WTC11 (cell line): ENCODE measurements around the gene RNF145. TPM values are rescaled to one million over a fixed set of nuclear protein-coding genes. Genes with fewer than 3 reads are reported as not detected.

ENCODE experiments used
- ATAC-seq: fragments of 200-7000 bp; cut with Tn5 transposase; 2 replicates; pipeline ENCODE4 v1.10.0; 2021; ENCODE audit warnings: mild to moderate bottlenecking, moderate library complexity
- CTCF ChIA-PET: fragments of 300-600 bp; sonication (Branson Sonifier 250); formaldehyde crosslinking; loops from one replicate; lab custom pipeline; 2021; ENCODE audit warnings: antibody characterized with exemption; lab: Charles Lee
- POLR2A ChIA-PET: fragments of 350-600 bp; sonication (Branson Sonifier 250); formaldehyde crosslinking; loops from one replicate; lab custom pipeline; 2021; ENCODE audit warnings: antibody characterized with exemption; lab: Charles Lee
- DNase-seq: peaks from one replicate; pipeline ENCODE4 v3.0.0; 2021; ENCODE audit warnings: low spot score
- H3K27ac Mint-ChIP-seq: 2 replicates; pipeline ENCODE4 v1.8.0; 2021; ENCODE audit warnings: mixed read lengths
- H3K27me3 Mint-ChIP-seq: 2 replicates; pipeline ENCODE4 v1.8.0; 2021; ENCODE audit warnings: low read depth, mild to moderate bottlenecking, moderate library complexity, mixed read lengths
- H3K36me3 Mint-ChIP-seq: 2 replicates; pipeline ENCODE4 v1.8.0; 2021; ENCODE audit warnings: mixed read lengths
- H3K4me1 Mint-ChIP-seq: 2 replicates; pipeline ENCODE4 v1.8.0; 2022; ENCODE audit warnings: mixed read lengths
- H3K4me3 Mint-ChIP-seq: 2 replicates; pipeline ENCODE4 v1.8.0; 2021; ENCODE audit warnings: mild to moderate bottlenecking, moderate library complexity, mixed read lengths
- H3K9me3 Mint-ChIP-seq: 2 replicates; pipeline ENCODE4 v1.8.0; 2021; ENCODE audit warnings: mixed read lengths
- ESRRA ChIP-seq: sonication (generic); formaldehyde crosslinking; IDR thresholded peaks from 2 replicates; pipeline ENCODE4 v1.8.1; 2022; ENCODE audit warnings: mild to moderate bottlenecking, missing genetic modification reagents, borderline replicate concordance
- OVOL2 ChIP-seq: fragments of 250-450 bp; sonication (Bioruptor Pico); IDR thresholded peaks from 2 replicates; pipeline ENCODE4 v1.9.0; 2021; ENCODE audit warnings: mild to moderate bottlenecking, borderline replicate concordance
- total RNA-seq: library from RNA; stranded (reverse); gene quantifications from 3 replicates; pipeline ENCODE4 v1.2.3, GENCODE V29; 2021
- TF ChIP-seq, protein P1 (sequence below): sonication (generic); formaldehyde crosslinking; IDR thresholded peaks from 2 replicates; pipeline ENCODE4 v1.8.1; 2022; ENCODE audit warnings: low read depth, mild to moderate bottlenecking, moderate library complexity, missing genetic modification reagents, borderline replicate concordance
- TF ChIP-seq, protein P2 (sequence below): sonication (generic); formaldehyde crosslinking; IDR thresholded peaks from 2 replicates; pipeline ENCODE4 v1.8.1; 2022; ENCODE audit warnings: low read depth, missing genetic modification reagents, borderline replicate concordance
- TF ChIP-seq, protein P3 (sequence below): sonication (generic); formaldehyde crosslinking; IDR thresholded peaks from 2 replicates; pipeline ENCODE4 v1.8.1; 2023; ENCODE audit warnings: mild to moderate bottlenecking, missing genetic modification reagents, moderate library complexity
- TF ChIP-seq, protein P4 (sequence below): sonication (generic); formaldehyde crosslinking; IDR thresholded peaks from 2 replicates; pipeline ENCODE4 v1.8.1; 2023; ENCODE audit warnings: mild to moderate bottlenecking, missing genetic modification reagents, borderline replicate concordance
- TF ChIP-seq, protein P5 (sequence below): sonication (generic); formaldehyde crosslinking; IDR thresholded peaks from 2 replicates; pipeline ENCODE4 v1.8.0; 2023; ENCODE audit warnings: missing genetic modification reagents
- TF ChIP-seq, protein P6 (sequence below): sonication (generic); formaldehyde crosslinking; IDR thresholded peaks from 2 replicates; pipeline ENCODE4 v1.8.1; 2023; ENCODE audit warnings: mild to moderate bottlenecking, moderate library complexity, missing genetic modification reagents
- TF ChIP-seq, protein P7 (sequence below): sonication (generic); formaldehyde crosslinking; conservative IDR thresholded peaks from 2 replicates; pipeline ENCODE4 v1.8.1; 2023; ENCODE audit warnings: mild to moderate bottlenecking, low read depth, missing genetic modification reagents, moderate library complexity
- TF ChIP-seq, protein P8 (sequence below): sonication (generic); formaldehyde crosslinking; IDR thresholded peaks from 2 replicates; pipeline ENCODE4 v1.8.0; 2022; ENCODE audit warnings: missing genetic modification reagents
- TF ChIP-seq, protein P9 (sequence below): sonication (generic); formaldehyde crosslinking; IDR thresholded peaks from 2 replicates; pipeline ENCODE4 v1.8.1; 2023; ENCODE audit warnings: mild to moderate bottlenecking, missing genetic modification reagents

The RNF145 gene
- total RNA-seq, 1 experiment from 2014 or later, result 76.8 TPM

DNA sequence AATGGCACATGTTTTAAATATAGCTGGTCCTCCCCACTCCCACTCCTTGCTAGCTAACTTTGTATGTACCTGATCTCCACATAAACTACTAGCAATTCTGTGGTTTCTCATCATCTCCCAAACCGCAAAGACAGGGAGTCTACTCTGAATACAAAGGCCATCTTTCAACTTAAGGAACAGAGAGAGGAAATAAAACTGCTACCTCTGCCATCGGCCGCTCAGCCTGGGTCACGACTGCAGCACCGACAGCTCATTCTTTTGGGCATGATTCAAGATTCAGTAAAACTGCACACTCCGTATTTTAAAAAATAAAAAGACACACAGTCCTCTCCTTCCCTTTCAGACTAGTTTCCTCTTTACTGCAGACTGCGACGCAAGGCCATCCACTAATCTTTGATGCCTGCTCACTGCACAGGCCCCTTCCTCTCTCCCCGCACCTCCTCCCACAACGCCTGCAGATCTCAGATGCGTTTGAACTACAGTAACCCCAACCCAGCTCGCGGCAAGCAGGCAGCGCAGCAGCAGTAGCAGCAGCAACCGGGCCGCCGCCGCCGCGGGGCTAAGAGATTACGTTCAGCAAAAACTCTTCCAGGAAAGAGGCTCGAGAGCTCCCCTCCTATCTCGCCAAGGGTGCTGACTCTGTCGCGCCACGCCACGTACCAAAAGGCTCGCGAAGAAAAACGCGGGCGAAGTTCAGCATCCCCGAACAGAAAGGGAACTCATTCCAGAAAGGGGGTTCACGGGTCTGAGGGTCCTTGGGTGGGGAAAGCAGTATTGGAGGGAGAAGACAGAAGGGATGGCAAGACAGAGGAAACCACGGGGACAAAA lies 1.5 kb downstream of the RNF145 start (continued):
- TF ChIP-seq, protein P1, sequence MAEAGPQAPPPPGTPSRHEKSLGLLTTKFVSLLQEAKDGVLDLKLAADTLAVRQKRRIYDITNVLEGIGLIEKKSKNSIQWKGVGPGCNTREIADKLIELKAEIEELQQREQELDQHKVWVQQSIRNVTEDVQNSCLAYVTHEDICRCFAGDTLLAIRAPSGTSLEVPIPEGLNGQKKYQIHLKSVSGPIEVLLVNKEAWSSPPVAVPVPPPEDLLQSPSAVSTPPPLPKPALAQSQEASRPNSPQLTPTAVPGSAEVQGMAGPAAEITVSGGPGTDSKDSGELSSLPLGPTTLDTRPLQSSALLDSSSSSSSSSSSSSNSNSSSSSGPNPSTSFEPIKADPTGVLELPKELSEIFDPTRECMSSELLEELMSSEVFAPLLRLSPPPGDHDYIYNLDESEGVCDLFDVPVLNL (CRISPR knock-in tag), result no peak
- TF ChIP-seq, protein P2, sequence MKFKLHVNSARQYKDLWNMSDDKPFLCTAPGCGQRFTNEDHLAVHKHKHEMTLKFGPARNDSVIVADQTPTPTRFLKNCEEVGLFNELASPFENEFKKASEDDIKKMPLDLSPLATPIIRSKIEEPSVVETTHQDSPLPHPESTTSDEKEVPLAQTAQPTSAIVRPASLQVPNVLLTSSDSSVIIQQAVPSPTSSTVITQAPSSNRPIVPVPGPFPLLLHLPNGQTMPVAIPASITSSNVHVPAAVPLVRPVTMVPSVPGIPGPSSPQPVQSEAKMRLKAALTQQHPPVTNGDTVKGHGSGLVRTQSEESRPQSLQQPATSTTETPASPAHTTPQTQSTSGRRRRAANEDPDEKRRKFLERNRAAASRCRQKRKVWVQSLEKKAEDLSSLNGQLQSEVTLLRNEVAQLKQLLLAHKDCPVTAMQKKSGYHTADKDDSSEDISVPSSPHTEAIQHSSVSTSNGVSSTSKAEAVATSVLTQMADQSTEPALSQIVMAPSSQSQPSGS (CRISPR knock-in tag), result no peak
- TF ChIP-seq, protein P3, sequence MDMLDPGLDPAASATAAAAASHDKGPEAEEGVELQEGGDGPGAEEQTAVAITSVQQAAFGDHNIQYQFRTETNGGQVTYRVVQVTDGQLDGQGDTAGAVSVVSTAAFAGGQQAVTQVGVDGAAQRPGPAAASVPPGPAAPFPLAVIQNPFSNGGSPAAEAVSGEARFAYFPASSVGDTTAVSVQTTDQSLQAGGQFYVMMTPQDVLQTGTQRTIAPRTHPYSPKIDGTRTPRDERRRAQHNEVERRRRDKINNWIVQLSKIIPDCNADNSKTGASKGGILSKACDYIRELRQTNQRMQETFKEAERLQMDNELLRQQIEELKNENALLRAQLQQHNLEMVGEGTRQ (CRISPR knock-in tag), result no peak
- no peak for TF ChIP-seq ESRRA (CRISPR knock-in tag)
- TF ChIP-seq, protein P4, sequence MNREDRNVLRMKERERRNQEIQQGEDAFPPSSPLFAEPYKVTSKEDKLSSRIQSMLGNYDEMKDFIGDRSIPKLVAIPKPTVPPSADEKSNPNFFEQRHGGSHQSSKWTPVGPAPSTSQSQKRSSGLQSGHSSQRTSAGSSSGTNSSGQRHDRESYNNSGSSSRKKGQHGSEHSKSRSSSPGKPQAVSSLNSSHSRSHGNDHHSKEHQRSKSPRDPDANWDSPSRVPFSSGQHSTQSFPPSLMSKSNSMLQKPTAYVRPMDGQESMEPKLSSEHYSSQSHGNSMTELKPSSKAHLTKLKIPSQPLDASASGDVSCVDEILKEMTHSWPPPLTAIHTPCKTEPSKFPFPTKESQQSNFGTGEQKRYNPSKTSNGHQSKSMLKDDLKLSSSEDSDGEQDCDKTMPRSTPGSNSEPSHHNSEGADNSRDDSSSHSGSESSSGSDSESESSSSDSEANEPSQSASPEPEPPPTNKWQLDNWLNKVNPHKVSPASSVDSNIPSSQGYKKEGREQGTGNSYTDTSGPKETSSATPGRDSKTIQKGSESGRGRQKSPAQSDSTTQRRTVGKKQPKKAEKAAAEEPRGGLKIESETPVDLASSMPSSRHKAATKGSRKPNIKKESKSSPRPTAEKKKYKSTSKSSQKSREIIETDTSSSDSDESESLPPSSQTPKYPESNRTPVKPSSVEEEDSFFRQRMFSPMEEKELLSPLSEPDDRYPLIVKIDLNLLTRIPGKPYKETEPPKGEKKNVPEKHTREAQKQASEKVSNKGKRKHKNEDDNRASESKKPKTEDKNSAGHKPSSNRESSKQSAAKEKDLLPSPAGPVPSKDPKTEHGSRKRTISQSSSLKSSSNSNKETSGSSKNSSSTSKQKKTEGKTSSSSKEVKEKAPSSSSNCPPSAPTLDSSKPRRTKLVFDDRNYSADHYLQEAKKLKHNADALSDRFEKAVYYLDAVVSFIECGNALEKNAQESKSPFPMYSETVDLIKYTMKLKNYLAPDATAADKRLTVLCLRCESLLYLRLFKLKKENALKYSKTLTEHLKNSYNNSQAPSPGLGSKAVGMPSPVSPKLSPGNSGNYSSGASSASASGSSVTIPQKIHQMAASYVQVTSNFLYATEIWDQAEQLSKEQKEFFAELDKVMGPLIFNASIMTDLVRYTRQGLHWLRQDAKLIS (CRISPR knock-in tag), result no peak
- no peak for TF ChIP-seq OVOL2 (CRISPR knock-in tag)
- TF ChIP-seq, protein P5, sequence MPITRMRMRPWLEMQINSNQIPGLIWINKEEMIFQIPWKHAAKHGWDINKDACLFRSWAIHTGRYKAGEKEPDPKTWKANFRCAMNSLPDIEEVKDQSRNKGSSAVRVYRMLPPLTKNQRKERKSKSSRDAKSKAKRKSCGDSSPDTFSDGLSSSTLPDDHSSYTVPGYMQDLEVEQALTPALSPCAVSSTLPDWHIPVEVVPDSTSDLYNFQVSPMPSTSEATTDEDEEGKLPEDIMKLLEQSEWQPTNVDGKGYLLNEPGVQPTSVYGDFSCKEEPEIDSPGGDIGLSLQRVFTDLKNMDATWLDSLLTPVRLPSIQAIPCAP, result no peak

DNA sequence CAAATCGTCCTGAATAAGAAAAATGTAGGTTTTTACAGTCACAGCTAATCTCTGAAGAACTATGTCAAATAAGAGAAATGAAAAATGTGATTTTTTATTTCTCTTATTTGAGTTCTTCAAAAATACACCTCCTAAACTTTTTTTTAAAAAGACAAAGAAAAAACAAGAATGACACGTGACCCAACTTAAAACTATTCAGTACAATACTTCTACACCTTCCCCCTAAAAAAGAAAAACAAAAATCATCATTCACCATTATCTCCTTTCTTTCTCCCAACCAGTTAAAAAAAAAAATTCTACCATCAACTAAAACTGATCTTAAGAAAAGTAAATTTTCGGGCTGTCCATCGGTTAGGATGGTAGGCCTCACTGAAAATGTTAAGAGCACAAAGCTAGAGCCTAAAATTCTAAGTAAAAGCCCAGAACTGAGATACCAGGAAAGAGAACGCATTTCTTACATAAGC lies 2.1 kb downstream of the RNF145 start:
- H3K27ac Mint-ChIP-seq, result peak overlapping the region; percentile 73; the same call in 1 of the 2 replicates
- ChIA-PET CTCF (interaction anchor here (2.4 kb wide), 1 partner anchor 50 kb away, joined by 14 read pairs; no protein-coding TSS in a partner anchor), POLR2A (no interaction called here)
- no peaks in the 10 kb centered on the region for H3K36me3 Mint-ChIP-seq
- H3K9me3 Mint-ChIP-seq, result no peaks in the 10 kb centered on the region
- peak overlapping the region; percentile 86 for H3K4me3 Mint-ChIP-seq
- DNase-seq (no peak), ATAC-seq (no peak)
- H3K4me1 Mint-ChIP-seq, result peaks cover 61% of the 10 kb centered on the region
- H3K27me3 Mint-ChIP-seq, result peaks cover 8% of the 10 kb centered on the region
- TF ChIP-seq, protein P6, sequence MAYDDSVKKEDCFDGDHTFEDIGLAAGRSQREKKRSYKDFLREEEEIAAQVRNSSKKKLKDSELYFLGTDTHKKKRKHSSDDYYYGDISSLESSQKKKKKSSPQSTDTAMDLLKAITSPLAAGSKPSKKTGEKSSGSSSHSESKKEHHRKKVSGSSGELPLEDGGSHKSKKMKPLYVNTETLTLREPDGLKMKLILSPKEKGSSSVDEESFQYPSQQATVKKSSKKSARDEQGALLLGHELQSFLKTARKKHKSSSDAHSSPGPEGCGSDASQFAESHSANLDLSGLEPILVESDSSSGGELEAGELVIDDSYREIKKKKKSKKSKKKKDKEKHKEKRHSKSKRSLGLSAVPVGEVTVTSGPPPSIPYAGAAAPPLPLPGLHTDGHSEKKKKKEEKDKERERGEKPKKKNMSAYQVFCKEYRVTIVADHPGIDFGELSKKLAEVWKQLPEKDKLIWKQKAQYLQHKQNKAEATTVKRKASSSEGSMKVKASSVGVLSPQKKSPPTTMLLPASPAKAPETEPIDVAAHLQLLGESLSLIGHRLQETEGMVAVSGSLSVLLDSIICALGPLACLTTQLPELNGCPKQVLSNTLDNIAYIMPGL (CRISPR knock-in tag), result no peak
- TF ChIP-seq, protein P7, sequence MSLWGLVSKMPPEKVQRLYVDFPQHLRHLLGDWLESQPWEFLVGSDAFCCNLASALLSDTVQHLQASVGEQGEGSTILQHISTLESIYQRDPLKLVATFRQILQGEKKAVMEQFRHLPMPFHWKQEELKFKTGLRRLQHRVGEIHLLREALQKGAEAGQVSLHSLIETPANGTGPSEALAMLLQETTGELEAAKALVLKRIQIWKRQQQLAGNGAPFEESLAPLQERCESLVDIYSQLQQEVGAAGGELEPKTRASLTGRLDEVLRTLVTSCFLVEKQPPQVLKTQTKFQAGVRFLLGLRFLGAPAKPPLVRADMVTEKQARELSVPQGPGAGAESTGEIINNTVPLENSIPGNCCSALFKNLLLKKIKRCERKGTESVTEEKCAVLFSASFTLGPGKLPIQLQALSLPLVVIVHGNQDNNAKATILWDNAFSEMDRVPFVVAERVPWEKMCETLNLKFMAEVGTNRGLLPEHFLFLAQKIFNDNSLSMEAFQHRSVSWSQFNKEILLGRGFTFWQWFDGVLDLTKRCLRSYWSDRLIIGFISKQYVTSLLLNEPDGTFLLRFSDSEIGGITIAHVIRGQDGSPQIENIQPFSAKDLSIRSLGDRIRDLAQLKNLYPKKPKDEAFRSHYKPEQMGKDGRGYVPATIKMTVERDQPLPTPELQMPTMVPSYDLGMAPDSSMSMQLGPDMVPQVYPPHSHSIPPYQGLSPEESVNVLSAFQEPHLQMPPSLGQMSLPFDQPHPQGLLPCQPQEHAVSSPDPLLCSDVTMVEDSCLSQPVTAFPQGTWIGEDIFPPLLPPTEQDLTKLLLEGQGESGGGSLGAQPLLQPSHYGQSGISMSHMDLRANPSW (CRISPR knock-in tag), result no peak
- TF ChIP-seq, protein P8, sequence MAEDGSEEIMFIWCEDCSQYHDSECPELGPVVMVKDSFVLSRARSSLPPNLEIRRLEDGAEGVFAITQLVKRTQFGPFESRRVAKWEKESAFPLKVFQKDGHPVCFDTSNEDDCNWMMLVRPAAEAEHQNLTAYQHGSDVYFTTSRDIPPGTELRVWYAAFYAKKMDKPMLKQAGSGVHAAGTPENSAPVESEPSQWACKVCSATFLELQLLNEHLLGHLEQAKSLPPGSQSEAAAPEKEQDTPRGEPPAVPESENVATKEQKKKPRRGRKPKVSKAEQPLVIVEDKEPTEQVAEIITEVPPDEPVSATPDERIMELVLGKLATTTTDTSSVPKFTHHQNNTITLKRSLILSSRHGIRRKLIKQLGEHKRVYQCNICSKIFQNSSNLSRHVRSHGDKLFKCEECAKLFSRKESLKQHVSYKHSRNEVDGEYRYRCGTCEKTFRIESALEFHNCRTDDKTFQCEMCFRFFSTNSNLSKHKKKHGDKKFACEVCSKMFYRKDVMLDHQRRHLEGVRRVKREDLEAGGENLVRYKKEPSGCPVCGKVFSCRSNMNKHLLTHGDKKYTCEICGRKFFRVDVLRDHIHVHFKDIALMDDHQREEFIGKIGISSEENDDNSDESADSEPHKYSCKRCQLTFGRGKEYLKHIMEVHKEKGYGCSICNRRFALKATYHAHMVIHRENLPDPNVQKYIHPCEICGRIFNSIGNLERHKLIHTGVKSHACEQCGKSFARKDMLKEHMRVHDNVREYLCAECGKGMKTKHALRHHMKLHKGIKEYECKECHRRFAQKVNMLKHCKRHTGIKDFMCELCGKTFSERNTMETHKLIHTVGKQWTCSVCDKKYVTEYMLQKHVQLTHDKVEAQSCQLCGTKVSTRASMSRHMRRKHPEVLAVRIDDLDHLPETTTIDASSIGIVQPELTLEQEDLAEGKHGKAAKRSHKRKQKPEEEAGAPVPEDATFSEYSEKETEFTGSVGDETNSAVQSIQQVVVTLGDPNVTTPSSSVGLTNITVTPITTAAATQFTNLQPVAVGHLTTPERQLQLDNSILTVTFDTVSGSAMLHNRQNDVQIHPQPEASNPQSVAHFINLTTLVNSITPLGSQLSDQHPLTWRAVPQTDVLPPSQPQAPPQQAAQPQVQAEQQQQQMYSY (CRISPR knock-in tag), result no peak
- TF ChIP-seq, protein P9, sequence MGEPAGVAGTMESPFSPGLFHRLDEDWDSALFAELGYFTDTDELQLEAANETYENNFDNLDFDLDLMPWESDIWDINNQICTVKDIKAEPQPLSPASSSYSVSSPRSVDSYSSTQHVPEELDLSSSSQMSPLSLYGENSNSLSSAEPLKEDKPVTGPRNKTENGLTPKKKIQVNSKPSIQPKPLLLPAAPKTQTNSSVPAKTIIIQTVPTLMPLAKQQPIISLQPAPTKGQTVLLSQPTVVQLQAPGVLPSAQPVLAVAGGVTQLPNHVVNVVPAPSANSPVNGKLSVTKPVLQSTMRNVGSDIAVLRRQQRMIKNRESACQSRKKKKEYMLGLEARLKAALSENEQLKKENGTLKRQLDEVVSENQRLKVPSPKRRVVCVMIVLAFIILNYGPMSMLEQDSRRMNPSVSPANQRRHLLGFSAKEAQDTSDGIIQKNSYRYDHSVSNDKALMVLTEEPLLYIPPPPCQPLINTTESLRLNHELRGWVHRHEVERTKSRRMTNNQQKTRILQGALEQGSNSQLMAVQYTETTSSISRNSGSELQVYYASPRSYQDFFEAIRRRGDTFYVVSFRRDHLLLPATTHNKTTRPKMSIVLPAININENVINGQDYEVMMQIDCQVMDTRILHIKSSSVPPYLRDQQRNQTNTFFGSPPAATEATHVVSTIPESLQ (CRISPR knock-in tag), result no peak
- TF ChIP-seq, protein P1 (CRISPR knock-in tag), result no peak
